HEK293 (cell line): Measurements from ENCODE around the gene RNF144B.

Experiments used
- CTCF ChIA-PET: fragments of 350-600 bp; formaldehyde crosslinking; extraction: SDS; loops from one replicate; lab custom pipeline; 2021; ENCODE audit warnings: antibody characterized with exemption; lab: Yijun Ruan, JAX
- POLR2A ChIA-PET: fragments of 300-600 bp; formaldehyde crosslinking; extraction: SDS; loops from one replicate; lab custom pipeline; 2020; ENCODE audit warnings: antibody characterized with exemption, inconsistent platforms; lab: Yijun Ruan, JAX
- H3K27ac ChIP-seq: fragments of 200-500 bp; sonication (Bioruptor generic); 2 replicates; pipeline ENCODE4 v1.5.1; 2014; ENCODE audit warnings: low read depth, low read length, control low read depth, inconsistent platforms; ENCODE audit errors: extremely low read depth
- H3K36me3 ChIP-seq, 2 experiments: fragments of 200-500 bp in 1 of 2; sonication (Bioruptor generic) in 1 of 2; 1 replicate in 1 of 2; 2 replicates in 1 of 2; pipeline ENCODE4 v1.5.1; 2014 to 2017; ENCODE audit warnings: inconsistent platforms in 2 of 2, low read length in 2 of 2; ENCODE audit not compliant: control insufficient read depth in 2 of 2, insufficient read depth in 1 of 2
- H3K4me1 ChIP-seq: fragments of 200-500 bp; sonication (Bioruptor generic); 2 replicates; pipeline ENCODE4 v1.5.1; 2014; ENCODE audit warnings: mild to moderate bottlenecking, low read length, inconsistent platforms; ENCODE audit not compliant: control insufficient read depth, insufficient read depth
- H3K4me3 ChIP-seq: 2 replicates; pipeline ENCODE4 v1.5.1; 2011; ENCODE audit warnings: low read depth, mild to moderate bottlenecking, control low read depth, low read length, moderate library complexity
- H3K9me3 ChIP-seq: fragments of 200-500 bp; sonication (Bioruptor generic); 2 replicates; pipeline ENCODE4 v1.5.1; 2014; ENCODE audit warnings: low read depth, low read length, inconsistent platforms; ENCODE audit not compliant: control insufficient read depth, insufficient read depth
- ATF2 ChIP-seq: fragments of 450-650 bp; formaldehyde crosslinking; IDR thresholded peaks from 2 replicates; pipeline ENCODE4 v1.5.1; 2016; ENCODE audit warnings: missing biosample characterization, missing genetic modification characterization, low read depth
- GFI1B ChIP-seq: fragments of 450-650 bp; formaldehyde crosslinking; IDR thresholded peaks from 2 replicates; pipeline ENCODE4 v1.5.1; 2016; ENCODE audit warnings: missing biosample characterization, missing genetic modification characterization
- GLI4 ChIP-seq: fragments of 450-650 bp; formaldehyde crosslinking; IDR thresholded peaks from 2 replicates; pipeline ENCODE4 v1.5.1; 2016; ENCODE audit warnings: missing biosample characterization, missing genetic modification characterization
- MEIS1 ChIP-seq: sonication (generic); formaldehyde crosslinking; IDR thresholded peaks from 2 replicates; pipeline ENCODE4 v1.8.1; 2022; ENCODE audit warnings: missing genetic modification reagents, mild to moderate bottlenecking, borderline replicate concordance
- SP7 ChIP-seq: fragments of 450-650 bp; formaldehyde crosslinking; IDR thresholded peaks from 2 replicates; pipeline ENCODE4 v1.5.1; 2016; ENCODE audit warnings: missing biosample characterization, missing genetic modification characterization
- ZBTB8A ChIP-seq: fragments of 450-650 bp; formaldehyde crosslinking; IDR thresholded peaks from 2 replicates; pipeline ENCODE4 v1.5.1; 2016; ENCODE audit warnings: missing biosample characterization, missing genetic modification characterization
- ZFP37 ChIP-seq: fragments of 450-650 bp; formaldehyde crosslinking; IDR thresholded peaks from 2 replicates; pipeline ENCODE4 v1.5.1; 2016; ENCODE audit warnings: missing biosample characterization, missing genetic modification characterization
- ZNF138 ChIP-seq: fragments of 450-650 bp; formaldehyde crosslinking; IDR thresholded peaks from 2 replicates; pipeline ENCODE4 v1.5.1; 2016; ENCODE audit warnings: missing biosample characterization, missing genetic modification characterization, borderline replicate concordance
- ZNF239 ChIP-seq: fragments of 450-650 bp; formaldehyde crosslinking; IDR thresholded peaks from 2 replicates; pipeline ENCODE4 v1.5.1; 2016; ENCODE audit warnings: missing biosample characterization, missing genetic modification characterization
- ZNF248 ChIP-seq: fragments of 450-650 bp; formaldehyde crosslinking; IDR thresholded peaks from 2 replicates; pipeline ENCODE4 v1.5.1; 2017; ENCODE audit warnings: missing biosample characterization, missing genetic modification characterization
- ZNF280D ChIP-seq: fragments of 450-650 bp; formaldehyde crosslinking; IDR thresholded peaks from 2 replicates; pipeline ENCODE4 v1.5.1; 2016; ENCODE audit warnings: missing biosample characterization, missing genetic modification characterization
- ZNF292 ChIP-seq: fragments of 450-650 bp; formaldehyde crosslinking; IDR thresholded peaks from 2 replicates; pipeline ENCODE4 v1.5.1; 2016; ENCODE audit warnings: low read depth, missing biosample characterization, missing genetic modification characterization, borderline replicate concordance
- ZNF335 ChIP-seq: fragments of 450-650 bp; formaldehyde crosslinking; conservative IDR thresholded peaks from 2 replicates; pipeline ENCODE4 v1.5.1; 2016; ENCODE audit warnings: missing biosample characterization, missing genetic modification characterization
- ZNF362 ChIP-seq: fragments of 450-650 bp; formaldehyde crosslinking; IDR thresholded peaks from 2 replicates; pipeline ENCODE4 v1.5.1; 2016; ENCODE audit warnings: missing biosample characterization, missing genetic modification characterization
- ZNF48 ChIP-seq: fragments of 450-650 bp; formaldehyde crosslinking; IDR thresholded peaks from 2 replicates; pipeline ENCODE4 v1.5.1; 2016; ENCODE audit warnings: missing biosample characterization, missing genetic modification characterization
- ZNF548 ChIP-seq: fragments of 450-650 bp; formaldehyde crosslinking; IDR thresholded peaks from 2 replicates; pipeline ENCODE4 v1.5.1; 2016; ENCODE audit warnings: missing biosample characterization, missing genetic modification characterization
- ZNF660 ChIP-seq: fragments of 450-650 bp; IDR thresholded peaks from 2 replicates; pipeline ENCODE4 v1.5.1; 2018; ENCODE audit warnings: missing biosample characterization, mild to moderate bottlenecking, missing genetic modification characterization
- ZNF776 ChIP-seq: fragments of 450-650 bp; formaldehyde crosslinking; IDR thresholded peaks from 2 replicates; pipeline ENCODE4 v1.5.0; 2017; ENCODE audit warnings: missing biosample characterization, missing genetic modification characterization, borderline replicate concordance
- ZNF792 ChIP-seq: fragments of 450-650 bp; formaldehyde crosslinking; IDR thresholded peaks from 2 replicates; pipeline ENCODE4 v1.5.1; 2016; ENCODE audit warnings: missing biosample characterization, missing genetic modification characterization

RNF144B gene

DNA sequence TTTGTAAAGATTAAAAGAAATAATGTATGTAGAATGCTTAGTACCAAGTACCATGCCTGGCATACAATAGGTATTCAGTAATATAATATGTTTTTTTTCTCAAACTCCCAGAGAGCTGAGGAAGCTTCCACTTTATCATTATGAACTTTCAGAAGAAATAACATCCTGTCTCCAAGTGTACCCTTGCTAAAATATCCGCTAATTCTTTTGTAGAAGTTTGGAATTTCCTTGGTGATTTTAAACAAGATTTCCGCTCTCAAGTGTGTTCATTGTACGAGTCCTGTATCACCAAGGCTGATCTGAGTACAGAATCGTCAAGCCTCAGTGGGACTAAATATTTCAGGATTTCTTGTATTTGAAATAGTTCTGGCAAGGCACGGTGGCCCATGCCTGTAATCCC lies 16.1 kb upstream of the RNF144B start:
- Histone ChIP-seq H3K36me3 (no peaks in the 10 kb centered on the region), H3K9me3 (no peaks in the 10 kb centered on the region), H3K4me3 (no peak overlapping the region), H3K27ac (no peak overlapping the region), H3K4me1 (no peaks in the 10 kb centered on the region)
- ChIA-PET POLR2A (interaction anchor here (0.6 kb wide), 2 partner anchors 10 to 664 kb away, joined by 3 to 4 read pairs; partner anchors contain the start of gene NUP153), CTCF (interaction anchor here (0.6 kb wide), 1 partner anchor 648 kb away, joined by 3 read pairs; no protein-coding TSS in a partner anchor)
- TF ChIP-seq ZFP37 (tag by site-specific recombination): no peak
- TF ChIP-seq ZNF292 (tag by site-specific recombination): no peak
- no peak for TF ChIP-seq ZBTB8A
- no peak for TF ChIP-seq ZNF248 (tag by site-specific recombination)
- no peak for TF ChIP-seq ZNF362 (tag by site-specific recombination)
- TF ChIP-seq SP7 (tag by site-specific recombination): no peak
- TF ChIP-seq GFI1B (tag by site-specific recombination): no peak
- TF ChIP-seq ZNF660 (tag by site-specific recombination): no peak
- no peak for TF ChIP-seq ZNF792 (tag by site-specific recombination)
- no peak for TF ChIP-seq ATF2 (tag by site-specific recombination)
- TF ChIP-seq GLI4 (tag by site-specific recombination): no peak
- no peak for TF ChIP-seq ZNF335
- no peak for TF ChIP-seq ZNF138
- TF ChIP-seq MEIS1 (CRISPR knock-in tag): no peak
- no peak for TF ChIP-seq ZNF548

GRCh38 chr6:18371656-18372055 lies 15.5 kb upstream of the RNF144B start:
- CTCF ChIA-PET: no interaction called here
- POLR2A ChIA-PET: no interaction called here

GRCh38 chr6:18380158-18380836 lies 6.9 kb upstream of the RNF144B start:
- ChIA-PET POLR2A (interaction anchor here (0.5 kb wide), 1 partner anchor 10 kb away, joined by 3 read pairs; no protein-coding TSS in a partner anchor), CTCF (no interaction called here)
- Histone ChIP-seq H3K4me3 (no peak overlapping the region), H3K9me3 (no peaks in the 10 kb centered on the region), H3K27ac (no peak overlapping the region), H3K36me3 (no peaks in the 10 kb centered on the region), H3K4me1 (no peaks in the 10 kb centered on the region)
- TF ChIP-seq ZNF280D (no peak), ZNF776 (no peak), ZNF48 (tag by site-specific recombination) (no peak)

More at GRCh38 chr6:18371656-18372055, 15.5 kb upstream of the RNF144B start:
- H3K4me1 ChIP-seq: no peaks in the 10 kb centered on the region
- no peaks in the 10 kb centered on the region for H3K9me3 ChIP-seq
- no peaks in the 10 kb centered on the region for H3K36me3 ChIP-seq
- H3K4me3 ChIP-seq: no peak overlapping the region
- no peak for TF ChIP-seq ZNF239 (tag by site-specific recombination)
- H3K27ac ChIP-seq: no peak overlapping the region
